ENCODE data around the gene HUNK.
"Not testable (repeated sequence)": the region's sequence is repeated elsewhere in the genome, so short reads cannot be mapped to it uniquely, and the experiment has no call there.

The HUNK gene

GRCh38 chr21:31872452-31873274 is at the start of gene HUNK:
Gene HUNK (plus strand): TSS chr21:31873020. CDS start chr21:31873675, 655 bp downstream.
- DNase-seq = peak in 33 of 58 donors; percentile 11 to 80 (median 49)

- DNase-seq = no peak
Observed at GRCh38 chr21:31829736-31830472, 42.9 kb upstream of the HUNK start.

- DNase-seq = no peak
Observed at GRCh38 chr21:31830701-31831100, 42.1 kb upstream of the HUNK start.

- DNase-seq = no peak
Observed at GRCh38 chr21:31837041-31837440, 35.8 kb upstream of the HUNK start.

GRCh38 chr21:31837618-31838390 is 35.0 kb upstream of the HUNK start:
- peak in 21 of 58 donors; percentile 1 to 69 (median 5) for DNase-seq

- DNase-seq = no peak
Observed at GRCh38 chr21:31838586-31839355, 34.0 kb upstream of the HUNK start.

GRCh38 chr21:31844206-31844605 is 28.6 kb upstream of the HUNK start:
- DNase-seq = no peak

GRCh38 chr21:31845151-31845729 is 27.6 kb upstream of the HUNK start:
- no peak for DNase-seq

- no peak for DNase-seq
Observed at GRCh38 chr21:31846690-31847089, 26.1 kb upstream of the HUNK start.

- DNase-seq = no peak
Observed at GRCh38 chr21:31847761-31848160, 25.1 kb upstream of the HUNK start.

- DNase-seq = no peak
Observed at GRCh38 chr21:31848326-31848985, 24.4 kb upstream of the HUNK start.

- DNase-seq = no peak
Observed at GRCh38 chr21:31850886-31851285, 21.9 kb upstream of the HUNK start.

GRCh38 chr21:31855180-31855579 is 17.6 kb upstream of the HUNK start:
- no peak for DNase-seq

- DNase-seq = no peak
Observed at GRCh38 chr21:31857096-31857495, 15.7 kb upstream of the HUNK start.

GRCh38 chr21:31857631-31858030 is 15.2 kb upstream of the HUNK start:
- DNase-seq = not testable (repeated sequence)

- DNase-seq = no peak
Observed at GRCh38 chr21:31860851-31861250, 12.0 kb upstream of the HUNK start.

GRCh38 chr21:31862078-31862477 is 10.7 kb upstream of the HUNK start:
- DNase-seq = no peak

GRCh38 chr21:31865429-31865970 is 7.3 kb upstream of the HUNK start:
- peak in 8 of 58 donors; percentile 10 to 27 (median 22) for DNase-seq

GRCh38 chr21:31866077-31866511 is 6.7 kb upstream of the HUNK start:
- peak in 56 of 58 donors; percentile 37 to 93 (median 74) for DNase-seq

- DNase-seq = peak in 1 of 58 donors; percentile 19
Observed at GRCh38 chr21:31869750-31870149, 3.1 kb upstream of the HUNK start.

All from anterior cingulate cortex (tissue), 58 donors.